ENCODE data around the gene MRPL11.
A peak's percentile ranks its signal among the peaks of the same experiment; 100 is the strongest.

MRPL11 gene

GRCh38 chr11:66386171-66387069 is 52.2 kb downstream of the MRPL11 start:
- peak; percentile 82 for DNase-seq

All from activated T-cell treated with anti-CD3 and anti-CD28 coated beads, Interleukin-2, amount 50 U/mL, for 1 hour (primary cell).